PFSK-1 (cell line): ENCODE data around the gene URI1.

Experiments used
- POLR2AphosphoS5 ChIP-seq: IDR thresholded peaks from 2 replicates; pipeline ENCODE4 v1.6.1; 2012; ENCODE audit warnings: low read depth, mild to moderate bottlenecking, control low read depth, low read length, moderate library complexity
- REST ChIP-seq, 2 experiments: IDR thresholded peaks; 2 replicates each; pipeline versions ENCODE4 v1.6.1 to v1.8.0; 2011 to 2012; ENCODE audit warnings: low read depth in 2 of 2, low read length in 2 of 2, control low read depth in 1 of 2, inconsistent platforms in 1 of 2, mild to moderate bottlenecking in 1 of 2, moderate library complexity in 1 of 2; ENCODE audit not compliant: insufficient read depth in 1 of 2
- SIN3A ChIP-seq: IDR thresholded peaks from 2 replicates; pipeline ENCODE4 v1.6.1; 2012; ENCODE audit warnings: mild to moderate bottlenecking, low read length, moderate library complexity, borderline replicate concordance; ENCODE audit not compliant: insufficient read depth
- TAF1 ChIP-seq: IDR thresholded peaks from 2 replicates; pipeline ENCODE4 v1.6.1; 2012; ENCODE audit warnings: low read length, control low read depth, borderline replicate concordance; ENCODE audit not compliant: insufficient read depth

DNA sequence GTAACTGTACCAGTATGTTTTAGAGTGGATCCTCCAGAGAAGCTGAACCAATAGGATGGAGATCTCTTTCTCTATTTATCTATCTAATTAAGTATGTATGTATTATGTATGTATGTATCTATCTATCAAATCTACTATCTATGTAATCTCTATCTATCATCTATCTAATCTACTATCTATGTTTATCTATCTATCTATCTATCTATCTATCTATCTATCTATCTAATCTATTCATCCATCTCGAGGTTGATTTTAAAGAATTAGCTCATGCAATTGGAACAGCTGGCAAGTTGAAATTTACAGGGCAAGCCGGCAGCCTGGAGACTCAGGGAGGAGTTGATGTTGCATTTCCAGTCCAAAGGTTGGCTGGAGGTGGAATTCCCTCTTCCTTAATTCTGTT lies 112.2 kb downstream of the URI1 start:
- TF ChIP-seq POLR2AphosphoS5 (no peak), SIN3A (no peak), REST (IDR thresholded peaks at IDR 0.05; ENCODE audit: insufficient read depth in 1 of 2, low read depth in 2 of 2, low read length in 2 of 2) (no peak), TAF1 (no peak)
